HG03457 (cell line): ENCODE data around the gene MSMB.
"Not testable (repeated sequence)": the region's sequence is repeated elsewhere in the genome, so short reads cannot be mapped to it uniquely, and the experiment has no call there.

ENCODE experiments used
- ATAC-seq: cut with Tn5 transposase; IDR thresholded peaks from one replicate; pipeline ENCODE4 v1.9.1; 2021; ENCODE audit warnings: moderate number of reproducible peaks; ENCODE audit not compliant: unreplicated experiment

The MSMB gene

GRCh38 chr10:46070749-46071148, 24.7 kb upstream of the MSMB start:
- ATAC-seq, result no peak

- ATAC-seq, result no peak
Measured at GRCh38 chr10:46069771-46070463, 23.8 kb upstream of the MSMB start.

GRCh38 chr10:46068905-46069304, 22.8 kb upstream of the MSMB start:
- no peak for ATAC-seq

- no peak for ATAC-seq
Measured at GRCh38 chr10:46068117-46068516, 22.0 kb upstream of the MSMB start.

- ATAC-seq, result no peak
Measured at GRCh38 chr10:46064269-46064817, 18.3 kb upstream of the MSMB start.

GRCh38 chr10:46062723-46063428, 16.8 kb upstream of the MSMB start:
- no peak for ATAC-seq

GRCh38 chr10:46060706-46061105, 14.6 kb upstream of the MSMB start:
- ATAC-seq, result no peak

GRCh38 chr10:46057927-46058326, 11.9 kb upstream of the MSMB start:
- ATAC-seq, result not testable (repeated sequence)

- no peak for ATAC-seq
Measured at GRCh38 chr10:46057038-46057437, 11.0 kb upstream of the MSMB start.

GRCh38 chr10:46055771-46056170, 9.7 kb upstream of the MSMB start:
- no peak for ATAC-seq

- ATAC-seq, result no peak
Measured at GRCh38 chr10:46053534-46054434, 7.7 kb upstream of the MSMB start.

GRCh38 chr10:46052791-46053375, 6.8 kb upstream of the MSMB start:
- no peak for ATAC-seq

- ATAC-seq, result no peak
Measured at GRCh38 chr10:46052057-46052790, 6.2 kb upstream of the MSMB start.

- no peak for ATAC-seq
Measured at GRCh38 chr10:46050941-46051623, 5.0 kb upstream of the MSMB start.

- ATAC-seq, result not testable (repeated sequence)
Measured at GRCh38 chr10:46049497-46049831, 3.4 kb upstream of the MSMB start.

- ATAC-seq, result no peak
Measured at GRCh38 chr10:46048152-46048551, 2.1 kb upstream of the MSMB start.

- ATAC-seq, result no peak
Measured at GRCh38 chr10:46042527-46042926, 3.5 kb downstream of the MSMB start.

GRCh38 chr10:46040004-46040403, 6.1 kb downstream of the MSMB start:
- no peak for ATAC-seq

GRCh38 chr10:46037107-46037825, 8.8 kb downstream of the MSMB start:
- ATAC-seq, result no peak
